HG03025 (cell line): Measurements from ENCODE around the gene PEX11A.

Source experiments
- ATAC-seq: cut with Tn5 transposase; IDR thresholded peaks from one replicate; pipeline ENCODE4 v1.9.1; 2021; ENCODE audit warnings: mild to moderate bottlenecking, moderate library complexity; ENCODE audit not compliant: unreplicated experiment, low FRiP score

PEX11A gene

GRCh38 chr15:89657686-89658200, 32.8 kb downstream of the PEX11A start:
- no peak for ATAC-seq

- ATAC-seq: no peak
Measured at GRCh38 chr15:89656116-89656815, 34.3 kb downstream of the PEX11A start.

GRCh38 chr15:89654847-89655805, 35.4 kb downstream of the PEX11A start, which contains the start of gene KIF7:
Gene KIF7, minus strand, starts transcription at chr15:89655467. Its CDS starts 2,537 bp downstream, at chr15:89652930.
- no peak for ATAC-seq

- ATAC-seq: no peak
Measured at GRCh38 chr15:89654301-89654761, 36.2 kb downstream of the PEX11A start.

GRCh38 chr15:89653578-89653977, 37.0 kb downstream of the PEX11A start:
- no peak for ATAC-seq

GRCh38 chr15:89652666-89653065, 37.9 kb downstream of the PEX11A start:
- ATAC-seq: no peak

- ATAC-seq: no peak
Measured at GRCh38 chr15:89652131-89652530, 38.4 kb downstream of the PEX11A start.

GRCh38 chr15:89649716-89650115, 40.8 kb downstream of the PEX11A start:
- no peak for ATAC-seq

GRCh38 chr15:89649013-89649625, 41.4 kb downstream of the PEX11A start:
- no peak for ATAC-seq

- ATAC-seq: no peak
Measured at GRCh38 chr15:89648106-89649012, 42.2 kb downstream of the PEX11A start.

- ATAC-seq: no peak
Measured at GRCh38 chr15:89647191-89647851, 43.2 kb downstream of the PEX11A start.

GRCh38 chr15:89646416-89647141, 44.0 kb downstream of the PEX11A start:
- ATAC-seq: no peak

GRCh38 chr15:89645680-89646079, 44.9 kb downstream of the PEX11A start:
- no peak for ATAC-seq

- no peak for ATAC-seq
Measured at GRCh38 chr15:89642106-89642505, 48.4 kb downstream of the PEX11A start.

- ATAC-seq: no peak
Measured at GRCh38 chr15:89641053-89641452, 49.5 kb downstream of the PEX11A start.

- ATAC-seq: no peak
Measured at GRCh38 chr15:89640245-89640644, 50.3 kb downstream of the PEX11A start.

GRCh38 chr15:89633585-89633984, 57.0 kb downstream of the PEX11A start:
- ATAC-seq: no peak

GRCh38 chr15:89632563-89633430, 57.8 kb downstream of the PEX11A start:
- ATAC-seq: no peak
